ENCODE measurements around the gene C4orf51. TPM values are rescaled to one million over a fixed set of nuclear protein-coding genes. Genes with fewer than 3 reads are reported as not detected.

C4orf51 gene
- total and polyA plus RNA-seq, 2 of the 13 experiments (the other 11 are each of a cell fraction or from before 2014, with no cell fraction given), result not detected

DNA sequence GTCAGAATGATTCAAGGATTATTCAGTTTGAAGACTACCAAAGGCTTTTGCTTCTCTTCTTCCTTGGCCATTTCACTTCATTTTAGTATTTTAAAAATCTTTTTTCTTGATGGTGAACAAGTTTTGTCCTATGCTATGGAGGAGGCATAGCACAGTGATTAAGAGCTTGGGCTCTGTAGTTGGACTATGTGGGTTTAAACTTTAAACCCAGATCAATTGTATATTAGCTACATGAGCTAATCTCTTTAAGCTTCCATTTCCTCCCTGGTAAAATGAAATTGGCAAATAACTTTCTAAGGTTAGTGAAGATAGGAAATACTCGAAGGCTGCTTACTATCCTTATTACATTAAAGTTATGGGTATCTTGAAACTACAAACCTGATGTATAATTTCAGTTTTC, 23.8 kb upstream of the C4orf51 start:
- no peaks in the 10 kb centered on the region for H3K36me3 ChIP-seq (replicated peaks in 1 of 2; ENCODE audit: control insufficient read depth in 1 of 2, insufficient read depth in 2 of 2, low read length in 2 of 2)
- no peak overlapping the region for H3K27ac ChIP-seq (ENCODE audit: extremely low read length, insufficient read depth, low read length)
- H3K4me2 ChIP-seq (ENCODE audit: low read depth, low read length), result no peak overlapping the region
- POLR2A ChIA-PET, result no interaction called here
- DNase-seq (ENCODE audit: low spot score) (no peak), ATAC-seq (no peak), FAIRE-seq (no peak)
- H3K9ac ChIP-seq (ENCODE audit: insufficient read depth, low read depth, low read length), result no peak overlapping the region
- CTCF ChIA-PET (ENCODE audit: low intra/inter-chr PET ratio, low total read pairs), result no interaction called here
- intact Hi-C loops (cut with micrococcal nuclease; ENCODE audit: unreplicated experiment), result no loop called here
- no peaks in the 10 kb centered on the region for H3K79me2 ChIP-seq (ENCODE audit: insufficient read depth, low read length)
- no peaks in the 10 kb centered on the region for H4K20me1 ChIP-seq (ENCODE audit: insufficient read depth, low read length)
- H3K4me1 ChIP-seq (ENCODE audit: insufficient read depth, low read length), result no peaks in the 10 kb centered on the region
- H3K27me3 ChIP-seq (ENCODE audit: control insufficient read depth in 1 of 2, insufficient read depth in 2 of 2, low read length in 2 of 2), result no peaks in the 10 kb centered on the region
- no TSS peak for BruUV-seq (replicated peaks)
- WGBS (ENCODE audit: low lambda C conversion rate), result 85% methylated on average over 1 of the region's 1 CpG
- H3K4me3 ChIP-seq (replicated peaks in 1 of 3; ENCODE audit: insufficient read depth in 1 of 3, low read depth in 2 of 3, low read length in 3 of 3), result no peak overlapping the region
- H3K9me3 ChIP-seq (ENCODE audit: low read length), result no peaks in the 10 kb centered on the region
- in situ Hi-C loops (cut with HindIII; ENCODE audit: extremely low pct_ligation_motif_present, low pct_unique_long_range_greater_than_20kb), result no loop called here
- H2AFZ ChIP-seq (ENCODE audit: low read length), result no peak overlapping the region
- TF ChIP-seq, protein P1, sequence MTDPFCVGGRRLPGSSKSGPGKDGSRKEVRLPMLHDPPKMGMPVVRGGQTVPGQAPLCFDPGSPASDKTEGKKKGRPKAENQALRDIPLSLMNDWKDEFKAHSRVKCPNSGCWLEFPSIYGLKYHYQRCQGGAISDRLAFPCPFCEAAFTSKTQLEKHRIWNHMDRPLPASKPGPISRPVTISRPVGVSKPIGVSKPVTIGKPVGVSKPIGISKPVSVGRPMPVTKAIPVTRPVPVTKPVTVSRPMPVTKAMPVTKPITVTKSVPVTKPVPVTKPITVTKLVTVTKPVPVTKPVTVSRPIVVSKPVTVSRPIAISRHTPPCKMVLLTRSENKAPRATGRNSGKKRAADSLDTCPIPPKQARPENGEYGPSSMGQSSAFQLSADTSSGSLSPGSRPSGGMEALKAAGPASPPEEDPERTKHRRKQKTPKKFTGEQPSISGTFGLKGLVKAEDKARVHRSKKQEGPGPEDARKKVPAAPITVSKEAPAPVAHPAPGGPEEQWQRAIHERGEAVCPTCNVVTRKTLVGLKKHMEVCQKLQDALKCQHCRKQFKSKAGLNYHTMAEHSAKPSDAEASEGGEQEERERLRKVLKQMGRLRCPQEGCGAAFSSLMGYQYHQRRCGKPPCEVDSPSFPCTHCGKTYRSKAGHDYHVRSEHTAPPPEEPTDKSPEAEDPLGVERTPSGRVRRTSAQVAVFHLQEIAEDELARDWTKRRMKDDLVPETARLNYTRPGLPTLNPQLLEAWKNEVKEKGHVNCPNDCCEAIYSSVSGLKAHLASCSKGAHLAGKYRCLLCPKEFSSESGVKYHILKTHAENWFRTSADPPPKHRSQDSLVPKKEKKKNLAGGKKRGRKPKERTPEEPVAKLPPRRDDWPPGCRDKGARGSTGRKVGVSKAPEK (CRISPR knock-in tag; IDR thresholded peaks at IDR 0.05; ENCODE audit: borderline replicate concordance), result no peak
- no peak for TF ChIP-seq MEIS2 (CRISPR knock-in tag; IDR thresholded peaks at IDR 0.05)
- no peak for TF ChIP-seq ZNF136 (CRISPR knock-in tag; IDR thresholded peaks at IDR 0.05; ENCODE audit: low read depth)
- no peak for TF ChIP-seq ZNF235 (CRISPR knock-in tag; IDR thresholded peaks at IDR 0.05; ENCODE audit: borderline replicate concordance)
- no peak for TF ChIP-seq PTBP1 (IDR thresholded peaks at IDR 0.05; ENCODE audit: low read depth, low read length, poor library complexity, severe bottlenecking)
- TF ChIP-seq ZNF367 (CRISPR knock-in tag; IDR thresholded peaks at IDR 0.05; ENCODE audit: borderline replicate concordance), result no peak
- TF ChIP-seq, protein P2, sequence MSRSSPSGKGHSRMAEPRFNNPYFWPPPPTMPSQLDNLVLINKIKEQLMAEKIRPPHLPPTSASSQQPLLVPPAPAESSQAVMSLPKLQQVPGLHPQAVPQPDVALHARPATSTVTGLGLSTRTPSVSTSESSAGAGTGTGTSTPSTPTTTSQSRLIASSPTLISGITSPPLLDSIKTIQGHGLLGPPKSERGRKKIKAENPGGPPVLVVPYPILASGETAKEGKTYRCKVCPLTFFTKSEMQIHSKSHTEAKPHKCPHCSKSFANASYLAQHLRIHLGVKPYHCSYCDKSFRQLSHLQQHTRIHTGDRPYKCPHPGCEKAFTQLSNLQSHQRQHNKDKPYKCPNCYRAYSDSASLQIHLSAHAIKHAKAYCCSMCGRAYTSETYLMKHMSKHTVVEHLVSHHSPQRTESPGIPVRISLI (CRISPR knock-in tag; IDR thresholded peaks at IDR 0.05; ENCODE audit: borderline replicate concordance), result no peak
- no peak for TF ChIP-seq ZNF839 (CRISPR knock-in tag; IDR thresholded peaks at IDR 0.05; ENCODE audit: borderline replicate concordance)
- no peak for TF ChIP-seq SMAD1 (CRISPR knock-in tag; IDR thresholded peaks at IDR 0.05; ENCODE audit: borderline replicate concordance, low read depth)
- TF ChIP-seq, protein P3, sequence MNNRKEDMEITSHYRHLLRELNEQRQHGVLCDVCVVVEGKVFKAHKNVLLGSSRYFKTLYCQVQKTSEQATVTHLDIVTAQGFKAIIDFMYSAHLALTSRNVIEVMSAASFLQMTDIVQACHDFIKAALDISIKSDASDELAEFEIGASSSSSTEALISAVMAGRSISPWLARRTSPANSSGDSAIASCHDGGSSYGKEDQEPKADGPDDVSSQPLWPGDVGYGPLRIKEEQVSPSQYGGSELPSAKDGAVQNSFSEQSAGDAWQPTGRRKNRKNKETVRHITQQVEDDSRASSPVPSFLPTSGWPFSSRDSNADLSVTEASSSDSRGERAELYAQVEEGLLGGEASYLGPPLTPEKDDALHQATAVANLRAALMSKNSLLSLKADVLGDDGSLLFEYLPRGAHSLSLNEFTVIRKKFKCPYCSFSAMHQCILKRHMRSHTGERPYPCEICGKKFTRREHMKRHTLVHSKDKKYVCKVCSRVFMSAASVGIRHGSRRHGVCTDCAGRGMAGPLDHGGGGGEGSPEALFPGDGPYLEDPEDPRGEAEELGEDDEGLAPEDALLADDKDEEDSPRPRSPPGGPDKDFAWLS (CRISPR knock-in tag; IDR thresholded peaks at IDR 0.05; ENCODE audit: borderline replicate concordance), result no peak
- no peak for TF ChIP-seq HIVEP1 (CRISPR knock-in tag; IDR thresholded peaks at IDR 0.05)
- no peak for TF ChIP-seq ZNF776 (CRISPR knock-in tag; IDR thresholded peaks at IDR 0.05)
- no peak for TF ChIP-seq CREB1 (IDR thresholded peaks at IDR 0.05)
- no peak for TF ChIP-seq CREB1 (CRISPR knock-in tag; IDR thresholded peaks at IDR 0.05)
- TF ChIP-seq, protein P4, sequence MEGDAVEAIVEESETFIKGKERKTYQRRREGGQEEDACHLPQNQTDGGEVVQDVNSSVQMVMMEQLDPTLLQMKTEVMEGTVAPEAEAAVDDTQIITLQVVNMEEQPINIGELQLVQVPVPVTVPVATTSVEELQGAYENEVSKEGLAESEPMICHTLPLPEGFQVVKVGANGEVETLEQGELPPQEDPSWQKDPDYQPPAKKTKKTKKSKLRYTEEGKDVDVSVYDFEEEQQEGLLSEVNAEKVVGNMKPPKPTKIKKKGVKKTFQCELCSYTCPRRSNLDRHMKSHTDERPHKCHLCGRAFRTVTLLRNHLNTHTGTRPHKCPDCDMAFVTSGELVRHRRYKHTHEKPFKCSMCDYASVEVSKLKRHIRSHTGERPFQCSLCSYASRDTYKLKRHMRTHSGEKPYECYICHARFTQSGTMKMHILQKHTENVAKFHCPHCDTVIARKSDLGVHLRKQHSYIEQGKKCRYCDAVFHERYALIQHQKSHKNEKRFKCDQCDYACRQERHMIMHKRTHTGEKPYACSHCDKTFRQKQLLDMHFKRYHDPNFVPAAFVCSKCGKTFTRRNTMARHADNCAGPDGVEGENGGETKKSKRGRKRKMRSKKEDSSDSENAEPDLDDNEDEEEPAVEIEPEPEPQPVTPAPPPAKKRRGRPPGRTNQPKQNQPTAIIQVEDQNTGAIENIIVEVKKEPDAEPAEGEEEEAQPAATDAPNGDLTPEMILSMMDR (CRISPR knock-in tag; IDR thresholded peaks at IDR 0.05), result no peak
- no peak for TF ChIP-seq MAFF (IDR thresholded peaks at IDR 0.05; ENCODE audit: low read depth, low read length)
- no peak for TF ChIP-seq ZNF331 (CRISPR knock-in tag; IDR thresholded peaks at IDR 0.05)
- no peak for TF ChIP-seq ZNF260 (CRISPR knock-in tag; IDR thresholded peaks at IDR 0.05; ENCODE audit: borderline replicate concordance, low read depth)
- TF ChIP-seq FOXM1 (CRISPR knock-in tag; IDR thresholded peaks at IDR 0.05), result no peak
- TF ChIP-seq CBX1 (IDR thresholded peaks at IDR 0.05; ENCODE audit: low read depth), result no peak

Measured in HepG2 (cell line).